Measurements from ENCODE around the gene REST.

DNA sequence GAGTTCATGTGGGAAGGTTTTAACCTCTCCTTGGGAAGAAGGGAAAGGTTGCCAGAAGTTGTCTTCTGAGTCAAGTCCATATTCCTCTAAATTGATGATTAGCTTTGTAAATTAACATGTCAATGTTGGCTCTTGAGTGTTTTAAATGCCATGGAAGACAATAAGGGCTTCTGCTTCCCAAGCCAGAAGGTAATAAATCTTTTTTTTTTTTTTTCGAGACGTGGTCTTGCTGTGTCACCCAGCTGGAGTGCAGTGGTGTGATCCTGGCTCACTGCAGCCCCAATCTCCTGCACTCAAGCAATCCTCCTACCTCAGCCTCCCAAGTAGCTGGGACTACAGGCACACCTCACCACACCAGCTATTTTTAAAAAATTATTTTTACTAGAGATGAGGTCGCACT lies 5.0 kb upstream of the REST start:
- TF ChIP-seq PPARA (CRISPR knock-in tag; IDR thresholded peaks at IDR 0.05; ENCODE audit: borderline replicate concordance): no peak
- TF ChIP-seq, protein P1, sequence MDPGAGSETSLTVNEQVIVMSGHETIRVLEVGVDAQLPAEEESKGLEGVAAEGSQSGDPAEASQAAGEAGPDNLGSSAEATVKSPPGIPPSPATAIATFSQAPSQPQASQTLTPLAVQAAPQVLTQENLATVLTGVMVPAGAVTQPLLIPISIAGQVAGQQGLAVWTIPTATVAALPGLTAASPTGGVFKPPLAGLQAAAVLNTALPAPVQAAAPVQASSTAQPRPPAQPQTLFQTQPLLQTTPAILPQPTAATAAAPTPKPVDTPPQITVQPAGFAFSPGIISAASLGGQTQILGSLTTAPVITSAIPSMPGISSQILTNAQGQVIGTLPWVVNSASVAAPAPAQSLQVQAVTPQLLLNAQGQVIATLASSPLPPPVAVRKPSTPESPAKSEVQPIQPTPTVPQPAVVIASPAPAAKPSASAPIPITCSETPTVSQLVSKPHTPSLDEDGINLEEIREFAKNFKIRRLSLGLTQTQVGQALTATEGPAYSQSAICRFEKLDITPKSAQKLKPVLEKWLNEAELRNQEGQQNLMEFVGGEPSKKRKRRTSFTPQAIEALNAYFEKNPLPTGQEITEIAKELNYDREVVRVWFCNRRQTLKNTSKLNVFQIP (CRISPR knock-in tag; IDR thresholded peaks at IDR 0.05; ENCODE audit: borderline replicate concordance, low read depth): no peak
- no peak for TF ChIP-seq ESRRG (CRISPR knock-in tag; IDR thresholded peaks at IDR 0.05)
- TF ChIP-seq ZFP30 (CRISPR knock-in tag; IDR thresholded peaks at IDR 0.05): no peak
- TF ChIP-seq ZNF70 (CRISPR knock-in tag; IDR thresholded peaks at IDR 0.05): no peak
- TF ChIP-seq, protein P2, sequence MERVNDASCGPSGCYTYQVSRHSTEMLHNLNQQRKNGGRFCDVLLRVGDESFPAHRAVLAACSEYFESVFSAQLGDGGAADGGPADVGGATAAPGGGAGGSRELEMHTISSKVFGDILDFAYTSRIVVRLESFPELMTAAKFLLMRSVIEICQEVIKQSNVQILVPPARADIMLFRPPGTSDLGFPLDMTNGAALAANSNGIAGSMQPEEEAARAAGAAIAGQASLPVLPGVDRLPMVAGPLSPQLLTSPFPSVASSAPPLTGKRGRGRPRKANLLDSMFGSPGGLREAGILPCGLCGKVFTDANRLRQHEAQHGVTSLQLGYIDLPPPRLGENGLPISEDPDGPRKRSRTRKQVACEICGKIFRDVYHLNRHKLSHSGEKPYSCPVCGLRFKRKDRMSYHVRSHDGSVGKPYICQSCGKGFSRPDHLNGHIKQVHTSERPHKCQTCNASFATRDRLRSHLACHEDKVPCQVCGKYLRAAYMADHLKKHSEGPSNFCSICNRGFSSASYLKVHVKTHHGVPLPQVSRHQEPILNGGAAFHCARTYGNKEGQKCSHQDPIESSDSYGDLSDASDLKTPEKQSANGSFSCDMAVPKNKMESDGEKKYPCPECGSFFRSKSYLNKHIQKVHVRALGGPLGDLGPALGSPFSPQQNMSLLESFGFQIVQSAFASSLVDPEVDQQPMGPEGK (CRISPR knock-in tag; IDR thresholded peaks at IDR 0.05; ENCODE audit: borderline replicate concordance): no peak
- TF ChIP-seq CSDC2 (CRISPR knock-in tag; IDR thresholded peaks at IDR 0.05): no peak
- no peak for TF ChIP-seq ARNTL (CRISPR knock-in tag; IDR thresholded peaks at IDR 0.05; ENCODE audit: borderline replicate concordance, low read depth)
